Ishikawa (cell line): Measurements from ENCODE around the gene FAM209A.

Experiments
- CEBPB ChIP-seq: IDR thresholded peaks from 2 replicates; pipeline ENCODE4 v1.6.1; 2012
- CREB1 ChIP-seq: IDR thresholded peaks from 2 replicates; pipeline ENCODE4 v1.6.1; 2012; ENCODE audit warnings: low read depth
- EGR1 ChIP-seq: IDR thresholded peaks from 2 replicates; pipeline ENCODE4 v1.6.1; 2012
- EP300 ChIP-seq: IDR thresholded peaks from 2 replicates; pipeline ENCODE4 v1.6.1; 2012; ENCODE audit warnings: borderline replicate concordance
- FOXM1 ChIP-seq: IDR thresholded peaks from 2 replicates; pipeline ENCODE4 v1.6.1; 2012; ENCODE audit warnings: low read depth, borderline replicate concordance
- NFIC ChIP-seq: IDR thresholded peaks from 2 replicates; pipeline ENCODE4 v1.6.1; 2012
- RAD21 ChIP-seq: IDR thresholded peaks from 2 replicates; pipeline ENCODE4 v1.6.1; 2012; ENCODE audit warnings: low read depth
- TAF1 ChIP-seq: IDR thresholded peaks from 2 replicates; pipeline ENCODE4 v1.6.1; 2012; ENCODE audit warnings: low read depth, mild to moderate bottlenecking
- TCF12 ChIP-seq: IDR thresholded peaks from 2 replicates; pipeline ENCODE4 v1.6.1; 2012; ENCODE audit warnings: low read depth
- TEAD4 ChIP-seq: IDR thresholded peaks from 2 replicates; pipeline ENCODE4 v1.6.1; 2012
- YY1 ChIP-seq: IDR thresholded peaks from 2 replicates; pipeline ENCODE4 v1.6.1; 2012; ENCODE audit warnings: low read depth
- ZBTB7A ChIP-seq: IDR thresholded peaks from 2 replicates; pipeline ENCODE4 v1.6.1; 2012; ENCODE audit warnings: low read depth
- TF ChIP-seq, protein P1 (sequence below): IDR thresholded peaks from 2 replicates; pipeline ENCODE4 v1.6.1; 2012
- TF ChIP-seq, protein P2 (sequence below): IDR thresholded peaks from 2 replicates; pipeline ENCODE4 v1.6.1; 2012
- TF ChIP-seq, protein P3 (sequence below): IDR thresholded peaks from 2 replicates; pipeline ENCODE4 v1.6.1; 2012; ENCODE audit warnings: low read depth, mild to moderate bottlenecking

The FAM209A gene

DNA sequence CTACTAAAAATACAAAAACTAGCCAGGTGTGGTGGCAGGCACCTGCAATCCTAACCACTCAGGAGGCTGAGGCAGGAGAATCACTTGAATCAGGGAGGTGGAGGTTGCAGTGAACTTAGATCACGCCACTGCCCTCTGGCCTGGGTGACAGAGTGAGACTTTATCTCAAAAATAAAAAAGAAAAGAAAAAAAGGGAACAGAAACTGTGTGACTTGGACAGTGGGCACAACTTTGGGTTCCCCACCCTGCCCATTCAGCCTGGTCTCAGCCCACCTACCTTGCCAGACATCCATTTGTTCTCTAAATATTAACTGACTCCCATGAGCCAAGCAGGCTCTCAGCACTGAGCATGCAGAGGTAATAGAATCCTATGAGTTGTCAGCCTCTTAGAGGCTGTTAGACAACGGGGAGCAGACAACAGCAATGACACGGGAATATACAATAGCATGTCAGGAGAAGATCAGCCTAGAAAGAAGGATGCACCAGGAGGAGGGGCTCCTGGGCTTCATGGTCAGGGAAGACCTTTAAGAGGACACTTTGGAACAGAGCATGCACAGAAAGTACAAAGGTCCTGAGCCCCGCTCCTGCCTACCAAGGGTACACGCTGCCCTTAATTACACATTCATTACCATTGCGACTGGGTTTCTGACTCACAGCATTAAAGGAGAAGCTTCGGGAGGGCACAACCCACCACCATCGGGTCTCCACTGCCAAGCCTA, 28.5 kb downstream of the FAM209A start:
- TF ChIP-seq NFIC, result no peak
- TF ChIP-seq ZBTB7A, result no peak
- TF ChIP-seq RAD21, result no peak
- no peak for TF ChIP-seq TAF1
- TF ChIP-seq, protein P1, sequence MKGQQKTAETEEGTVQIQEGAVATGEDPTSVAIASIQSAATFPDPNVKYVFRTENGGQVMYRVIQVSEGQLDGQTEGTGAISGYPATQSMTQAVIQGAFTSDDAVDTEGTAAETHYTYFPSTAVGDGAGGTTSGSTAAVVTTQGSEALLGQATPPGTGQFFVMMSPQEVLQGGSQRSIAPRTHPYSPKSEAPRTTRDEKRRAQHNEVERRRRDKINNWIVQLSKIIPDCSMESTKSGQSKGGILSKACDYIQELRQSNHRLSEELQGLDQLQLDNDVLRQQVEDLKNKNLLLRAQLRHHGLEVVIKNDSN, result no peak
- no peak for TF ChIP-seq FOXM1
- no peak for TF ChIP-seq YY1
- TF ChIP-seq TEAD4, result no peak
- no peak for TF ChIP-seq EGR1
- no peak for TF ChIP-seq CREB1
- TF ChIP-seq, protein P2, sequence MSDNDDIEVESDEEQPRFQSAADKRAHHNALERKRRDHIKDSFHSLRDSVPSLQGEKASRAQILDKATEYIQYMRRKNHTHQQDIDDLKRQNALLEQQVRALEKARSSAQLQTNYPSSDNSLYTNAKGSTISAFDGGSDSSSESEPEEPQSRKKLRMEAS, result no peak
- TF ChIP-seq EP300, result no peak
- no peak for TF ChIP-seq TCF12
- no peak for TF ChIP-seq CEBPB
- TF ChIP-seq, protein P3, sequence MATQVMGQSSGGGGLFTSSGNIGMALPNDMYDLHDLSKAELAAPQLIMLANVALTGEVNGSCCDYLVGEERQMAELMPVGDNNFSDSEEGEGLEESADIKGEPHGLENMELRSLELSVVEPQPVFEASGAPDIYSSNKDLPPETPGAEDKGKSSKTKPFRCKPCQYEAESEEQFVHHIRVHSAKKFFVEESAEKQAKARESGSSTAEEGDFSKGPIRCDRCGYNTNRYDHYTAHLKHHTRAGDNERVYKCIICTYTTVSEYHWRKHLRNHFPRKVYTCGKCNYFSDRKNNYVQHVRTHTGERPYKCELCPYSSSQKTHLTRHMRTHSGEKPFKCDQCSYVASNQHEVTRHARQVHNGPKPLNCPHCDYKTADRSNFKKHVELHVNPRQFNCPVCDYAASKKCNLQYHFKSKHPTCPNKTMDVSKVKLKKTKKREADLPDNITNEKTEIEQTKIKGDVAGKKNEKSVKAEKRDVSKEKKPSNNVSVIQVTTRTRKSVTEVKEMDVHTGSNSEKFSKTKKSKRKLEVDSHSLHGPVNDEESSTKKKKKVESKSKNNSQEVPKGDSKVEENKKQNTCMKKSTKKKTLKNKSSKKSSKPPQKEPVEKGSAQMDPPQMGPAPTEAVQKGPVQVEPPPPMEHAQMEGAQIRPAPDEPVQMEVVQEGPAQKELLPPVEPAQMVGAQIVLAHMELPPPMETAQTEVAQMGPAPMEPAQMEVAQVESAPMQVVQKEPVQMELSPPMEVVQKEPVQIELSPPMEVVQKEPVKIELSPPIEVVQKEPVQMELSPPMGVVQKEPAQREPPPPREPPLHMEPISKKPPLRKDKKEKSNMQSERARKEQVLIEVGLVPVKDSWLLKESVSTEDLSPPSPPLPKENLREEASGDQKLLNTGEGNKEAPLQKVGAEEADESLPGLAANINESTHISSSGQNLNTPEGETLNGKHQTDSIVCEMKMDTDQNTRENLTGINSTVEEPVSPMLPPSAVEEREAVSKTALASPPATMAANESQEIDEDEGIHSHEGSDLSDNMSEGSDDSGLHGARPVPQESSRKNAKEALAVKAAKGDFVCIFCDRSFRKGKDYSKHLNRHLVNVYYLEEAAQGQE, result no peak

DNA sequence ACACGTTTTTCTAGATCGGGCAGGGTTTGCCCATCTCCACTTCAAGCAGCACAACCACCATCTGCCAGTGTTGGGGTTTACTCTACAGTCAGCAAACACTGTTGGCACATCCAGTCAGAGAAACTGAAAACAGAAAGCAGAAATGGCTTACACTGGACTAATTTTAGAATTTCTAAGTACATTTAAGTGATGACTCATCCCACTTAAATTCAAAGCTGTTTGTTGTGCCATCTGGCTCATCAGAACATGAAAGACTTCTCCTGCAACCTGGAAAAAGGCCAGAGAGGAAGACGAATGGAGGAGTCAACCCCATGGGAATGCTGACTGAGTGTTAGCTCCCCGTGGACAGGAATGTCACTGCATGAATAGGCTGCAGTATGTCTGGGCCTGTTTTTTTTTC, 30.3 kb downstream of the FAM209A start:
- TF ChIP-seq, protein P2, result no peak
- TF ChIP-seq RAD21, result no peak
- TF ChIP-seq, protein P1, result no peak
- TF ChIP-seq EGR1, result no peak
- peak; percentile 52 for TF ChIP-seq NFIC
- peak; percentile 45 for TF ChIP-seq TEAD4
- TF ChIP-seq, protein P3, result no peak
- no peak for TF ChIP-seq TAF1
- TF ChIP-seq CREB1, result no peak
- no peak for TF ChIP-seq CEBPB
- no peak for TF ChIP-seq YY1
- TF ChIP-seq FOXM1, result no peak
- no peak for TF ChIP-seq ZBTB7A
- 0 out of 2 replicates have a peak, but pooled peaks have one; percentile 25 for TF ChIP-seq TCF12

DNA sequence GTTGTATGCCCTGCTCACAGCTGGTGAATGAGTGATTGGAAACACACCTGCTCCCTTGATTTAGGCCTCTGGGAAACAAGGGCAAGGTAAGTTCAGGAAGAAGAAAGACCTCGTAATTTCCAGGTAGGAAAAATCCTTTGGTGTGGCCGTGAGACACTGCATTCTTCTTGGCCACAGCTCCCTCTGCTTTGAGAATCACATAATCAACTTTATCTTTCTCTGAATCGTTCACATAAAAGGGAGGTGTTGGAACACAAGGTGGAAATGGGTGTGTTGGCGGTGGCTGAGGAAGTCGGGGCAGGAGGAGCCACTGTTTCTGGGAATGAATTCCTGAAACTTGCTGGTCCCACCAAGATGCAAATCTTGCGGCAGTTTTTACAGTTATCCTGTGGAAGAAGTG, 34.4 kb downstream of the FAM209A start:
- TF ChIP-seq TCF12, result no peak
- no peak for TF ChIP-seq FOXM1

DNA sequence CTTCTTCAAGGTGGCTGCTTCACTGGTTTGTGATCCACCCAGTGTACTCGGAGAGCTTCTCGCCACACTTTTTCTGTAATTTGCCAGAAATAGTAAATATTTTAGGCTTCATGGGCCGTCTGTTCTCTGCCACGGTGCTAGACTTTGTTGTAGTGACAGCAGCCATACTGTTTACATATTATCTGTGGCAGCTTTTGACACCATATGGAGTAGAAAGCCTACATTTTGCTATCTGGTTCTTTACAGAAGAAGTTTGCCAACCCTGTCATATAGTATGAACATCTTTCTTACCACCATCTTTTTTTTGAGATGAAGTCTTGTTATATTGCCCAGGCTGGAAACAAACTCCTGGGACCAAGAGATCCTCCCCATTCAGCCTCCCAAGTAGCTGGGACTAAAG, 41.0 kb downstream of the FAM209A start:
- TF ChIP-seq YY1 (no peak), NFIC (no peak), EP300 (no peak), TEAD4 (no peak), TCF12 (no peak), CREB1 (no peak), ZBTB7A (no peak), FOXM1 (no peak), CEBPB (no peak)
- TF ChIP-seq, protein P2, result no peak

DNA sequence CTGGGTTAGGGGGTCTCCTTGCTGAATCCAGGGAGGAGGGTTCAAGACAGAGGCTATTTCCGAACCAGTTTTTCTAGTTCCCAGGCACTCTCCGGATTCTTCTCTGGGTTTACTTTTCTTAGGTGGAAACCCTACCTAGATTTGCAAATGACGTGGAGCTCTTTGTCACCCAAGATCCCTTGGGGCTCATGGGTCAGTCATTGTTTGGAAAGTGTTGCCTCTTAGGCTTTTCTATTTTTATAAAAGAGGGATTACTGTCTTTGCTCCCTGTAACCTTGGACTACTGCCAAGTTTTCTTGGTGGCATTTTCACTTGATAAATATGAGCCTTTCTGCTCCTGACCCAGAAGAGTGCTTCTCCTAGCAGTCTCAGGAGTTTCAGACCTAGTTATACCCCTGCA, 42.1 kb downstream of the FAM209A start:
- TF ChIP-seq, protein P3, result no peak
- TF ChIP-seq NFIC, result peak; percentile 39
